ENCODE measurements around the gene ATP2C2.
"Not testable (repeated sequence)": the region's sequence is repeated elsewhere in the genome, so short reads cannot be mapped to it uniquely, and the experiment has no call there.

The ATP2C2 gene, protein sequence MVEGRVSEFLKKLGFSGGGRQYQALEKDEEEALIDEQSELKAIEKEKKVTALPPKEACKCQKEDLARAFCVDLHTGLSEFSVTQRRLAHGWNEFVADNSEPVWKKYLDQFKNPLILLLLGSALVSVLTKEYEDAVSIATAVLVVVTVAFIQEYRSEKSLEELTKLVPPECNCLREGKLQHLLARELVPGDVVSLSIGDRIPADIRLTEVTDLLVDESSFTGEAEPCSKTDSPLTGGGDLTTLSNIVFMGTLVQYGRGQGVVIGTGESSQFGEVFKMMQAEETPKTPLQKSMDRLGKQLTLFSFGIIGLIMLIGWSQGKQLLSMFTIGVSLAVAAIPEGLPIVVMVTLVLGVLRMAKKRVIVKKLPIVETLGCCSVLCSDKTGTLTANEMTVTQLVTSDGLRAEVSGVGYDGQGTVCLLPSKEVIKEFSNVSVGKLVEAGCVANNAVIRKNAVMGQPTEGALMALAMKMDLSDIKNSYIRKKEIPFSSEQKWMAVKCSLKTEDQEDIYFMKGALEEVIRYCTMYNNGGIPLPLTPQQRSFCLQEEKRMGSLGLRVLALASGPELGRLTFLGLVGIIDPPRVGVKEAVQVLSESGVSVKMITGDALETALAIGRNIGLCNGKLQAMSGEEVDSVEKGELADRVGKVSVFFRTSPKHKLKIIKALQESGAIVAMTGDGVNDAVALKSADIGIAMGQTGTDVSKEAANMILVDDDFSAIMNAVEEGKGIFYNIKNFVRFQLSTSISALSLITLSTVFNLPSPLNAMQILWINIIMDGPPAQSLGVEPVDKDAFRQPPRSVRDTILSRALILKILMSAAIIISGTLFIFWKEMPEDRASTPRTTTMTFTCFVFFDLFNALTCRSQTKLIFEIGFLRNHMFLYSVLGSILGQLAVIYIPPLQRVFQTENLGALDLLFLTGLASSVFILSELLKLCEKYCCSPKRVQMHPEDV

DNA sequence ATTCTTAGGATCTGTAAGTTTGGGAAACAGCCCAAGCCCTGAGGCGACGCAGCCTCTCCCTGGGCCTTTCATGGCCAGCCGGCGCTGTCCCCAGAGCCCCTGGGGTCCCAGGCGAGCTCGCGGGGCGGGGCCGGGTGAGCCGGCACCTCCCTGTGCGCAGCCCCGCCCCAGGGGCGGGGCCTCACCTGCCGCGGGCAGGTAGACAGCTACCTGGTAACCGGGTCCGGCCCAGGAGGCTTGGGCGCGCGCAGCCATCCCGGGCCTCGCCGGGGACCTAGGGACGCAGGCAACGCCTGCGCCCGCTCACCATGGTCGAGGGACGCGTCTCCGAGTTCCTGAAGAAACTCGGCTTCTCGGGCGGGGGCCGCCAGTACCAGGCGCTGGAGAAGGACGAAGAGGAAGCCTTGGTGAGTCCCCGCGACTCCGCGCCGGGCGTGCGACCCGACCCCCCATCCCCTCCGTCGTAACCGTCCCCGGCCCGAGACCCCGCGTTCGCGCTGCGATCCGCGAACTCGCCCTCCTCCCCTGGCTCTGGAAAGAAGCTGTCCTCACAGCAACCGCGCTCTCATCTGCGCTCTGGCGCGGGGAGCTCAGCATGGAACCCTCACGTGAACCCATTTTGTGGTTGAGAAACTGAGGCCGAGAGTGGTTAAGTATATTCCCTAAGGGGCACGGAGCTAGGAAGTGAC is at the start of gene ATP2C2:
ATP2C2 (plus strand) TSS at position 231 of the 689 bp plus-strand sequence; CDS start at position 309, 78 bp downstream.
- no peak for DNase-seq

DNA sequence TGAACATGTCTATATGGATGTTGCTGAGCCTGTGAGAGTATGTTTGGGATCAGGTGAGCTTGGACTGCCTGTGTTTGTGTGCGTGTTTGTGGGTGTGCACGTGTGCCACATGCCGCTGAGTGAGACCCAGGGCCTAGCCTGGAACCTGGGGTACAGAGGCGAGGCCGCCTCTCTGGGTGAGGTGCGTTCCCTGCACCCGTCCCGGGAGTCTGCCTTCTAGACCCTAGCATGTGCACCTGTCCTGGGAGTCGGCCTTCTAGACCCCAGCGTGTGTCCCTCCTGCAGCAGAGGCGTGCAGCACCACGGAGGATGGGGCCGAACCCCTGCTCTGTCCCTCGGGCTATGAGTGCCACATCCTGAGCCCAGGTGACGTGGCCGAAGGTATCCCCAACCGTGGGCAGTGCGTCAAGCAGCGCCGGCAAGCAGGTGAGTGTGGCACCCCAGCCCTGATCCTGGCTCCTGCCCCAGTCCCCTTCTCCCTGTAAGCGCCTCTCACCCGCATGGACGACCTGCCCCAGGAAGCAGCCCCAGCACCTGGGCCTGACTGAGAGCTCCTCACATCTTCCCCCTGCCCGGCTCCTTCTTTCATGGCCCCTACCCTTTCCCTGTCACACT is 49.1 kb upstream of the ATP2C2 start:
- DNase-seq: no peak

DNA sequence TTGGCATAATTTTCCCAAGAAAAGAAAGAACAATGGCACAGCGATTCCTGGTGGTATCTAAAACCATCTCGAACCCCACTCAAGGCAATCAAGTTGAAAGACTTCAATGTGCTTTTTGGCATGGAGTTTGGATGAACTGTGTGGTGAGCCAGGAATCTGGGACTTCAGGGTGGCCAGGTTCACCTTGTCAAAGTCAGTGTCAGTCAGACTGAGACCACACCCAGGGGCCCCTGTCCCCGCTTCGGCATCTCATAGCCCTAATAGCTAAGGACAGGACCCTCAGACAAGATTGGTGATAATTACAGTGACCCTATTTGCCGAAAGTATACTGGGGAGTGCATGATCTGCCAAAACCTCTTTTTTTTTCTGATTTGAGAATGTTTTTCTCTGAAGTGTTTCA is 47.8 kb upstream of the ATP2C2 start:
- no peak for DNase-seq

DNA sequence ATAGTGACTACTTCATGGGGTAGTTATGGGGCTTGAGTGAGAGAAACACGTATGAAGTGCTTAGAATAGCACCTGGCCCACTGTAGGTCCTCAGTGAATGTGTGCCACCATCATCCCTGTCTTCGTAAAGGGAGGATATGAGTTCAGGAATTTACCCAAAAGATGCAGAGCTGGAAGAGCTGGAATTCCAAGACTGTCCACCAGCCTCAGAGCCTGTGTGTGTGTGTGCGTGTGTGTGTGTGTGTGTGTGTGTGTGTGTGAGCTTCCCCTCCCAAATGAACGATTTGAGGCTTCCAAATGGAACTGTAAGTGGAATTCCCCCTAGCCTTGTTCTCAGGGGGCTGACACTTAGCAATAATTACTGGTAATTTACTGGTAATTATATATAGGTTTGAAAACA is 46.4 kb upstream of the ATP2C2 start:
- DNase-seq: no peak

DNA sequence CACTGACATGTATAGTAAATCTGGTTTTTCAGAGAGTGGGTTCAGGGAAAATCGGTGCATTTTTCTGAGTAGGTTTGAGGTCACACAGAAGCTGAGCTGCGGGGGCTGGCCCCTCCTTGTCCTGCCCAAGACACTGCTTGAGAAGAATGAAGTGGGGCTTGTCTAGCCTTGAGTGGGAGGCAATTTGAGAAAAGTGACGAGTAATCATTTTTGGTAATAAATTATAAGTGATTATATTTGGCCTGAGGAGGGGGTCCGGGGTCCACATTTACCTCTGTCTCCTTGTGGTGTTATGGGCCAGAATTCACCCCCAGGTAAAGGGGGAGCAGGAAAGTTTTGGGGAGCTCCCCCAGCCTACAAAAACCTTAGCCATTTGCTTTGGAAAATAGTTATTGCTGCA is 45.6 kb upstream of the ATP2C2 start:
- DNase-seq: no peak

DNA sequence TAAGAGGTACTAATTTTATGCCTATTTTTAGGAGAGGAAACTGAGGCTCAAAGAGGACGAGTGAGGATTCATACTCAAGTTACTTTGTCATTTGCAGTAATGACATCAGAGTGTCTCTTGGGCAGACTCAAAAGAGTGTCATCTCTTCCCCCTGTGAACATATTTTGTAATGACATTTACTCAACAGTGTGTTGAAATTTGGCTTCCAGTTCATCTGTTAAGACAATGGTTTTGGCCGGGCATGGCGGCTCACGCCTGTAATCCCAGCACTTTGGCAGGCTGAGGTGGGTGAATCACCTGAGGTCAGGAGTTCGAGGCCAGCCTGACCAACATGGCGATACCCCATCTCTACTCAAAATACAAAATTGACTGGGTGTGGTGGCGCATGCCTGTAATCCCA is 44.7 kb upstream of the ATP2C2 start:
- DNase-seq: no peak

DNA sequence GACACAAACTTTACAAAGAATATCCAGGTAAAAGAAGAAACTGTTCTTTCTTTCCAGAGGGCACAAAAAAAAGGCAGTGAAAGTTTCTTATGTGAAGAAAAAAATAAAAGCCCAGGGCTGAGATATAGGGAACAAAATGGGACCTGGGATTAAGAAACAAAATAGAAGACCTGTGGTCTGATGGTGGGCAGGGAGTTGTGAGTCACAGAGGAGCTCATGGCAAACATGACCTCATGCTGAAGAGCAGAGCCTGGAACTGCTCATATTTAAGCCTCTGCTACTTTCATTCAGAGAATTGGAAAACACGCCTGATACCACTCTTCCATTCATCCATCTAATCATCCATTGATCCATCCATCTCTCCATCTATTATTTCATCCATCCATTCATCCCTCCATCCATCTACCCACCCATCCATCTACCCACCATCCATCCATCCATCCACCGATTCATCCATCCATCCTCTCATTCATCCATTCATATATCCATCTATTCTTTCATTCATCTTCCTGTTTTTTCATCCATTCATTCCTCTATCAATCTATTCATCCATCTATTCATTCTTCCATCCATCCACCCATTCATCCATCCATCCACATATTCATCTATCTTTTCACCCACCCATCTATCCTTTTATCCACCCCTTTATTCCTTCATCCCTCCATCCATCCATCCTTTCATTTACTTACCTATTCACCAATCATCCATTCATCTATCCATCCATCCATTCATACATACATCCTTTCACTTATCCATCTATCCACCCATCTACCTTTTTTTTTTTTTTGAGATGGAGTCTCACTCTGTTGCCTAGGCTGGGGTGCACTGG is 43.7 kb upstream of the ATP2C2 start:
- no peak for DNase-seq

DNA sequence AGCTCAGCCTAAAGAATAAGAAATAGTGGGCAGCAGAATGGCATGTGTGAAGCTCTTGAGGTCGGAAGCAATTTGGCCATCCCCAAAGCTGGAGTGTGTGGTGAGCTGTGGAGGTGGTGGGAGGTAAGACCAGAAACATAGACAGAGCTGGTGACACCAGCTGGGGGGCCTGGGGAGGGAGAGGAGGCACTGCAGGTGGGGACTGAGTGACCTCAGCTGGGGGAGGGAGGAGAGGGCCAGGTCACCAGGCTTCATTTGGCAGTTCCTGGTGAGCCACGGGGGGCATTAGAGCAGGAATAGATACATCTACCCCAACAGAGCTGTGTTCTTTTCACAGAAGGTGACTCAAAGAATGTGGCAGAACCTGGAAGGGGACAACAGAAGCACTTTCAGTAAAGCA is 41.8 kb upstream of the ATP2C2 start:
- DNase-seq: no peak

DNA sequence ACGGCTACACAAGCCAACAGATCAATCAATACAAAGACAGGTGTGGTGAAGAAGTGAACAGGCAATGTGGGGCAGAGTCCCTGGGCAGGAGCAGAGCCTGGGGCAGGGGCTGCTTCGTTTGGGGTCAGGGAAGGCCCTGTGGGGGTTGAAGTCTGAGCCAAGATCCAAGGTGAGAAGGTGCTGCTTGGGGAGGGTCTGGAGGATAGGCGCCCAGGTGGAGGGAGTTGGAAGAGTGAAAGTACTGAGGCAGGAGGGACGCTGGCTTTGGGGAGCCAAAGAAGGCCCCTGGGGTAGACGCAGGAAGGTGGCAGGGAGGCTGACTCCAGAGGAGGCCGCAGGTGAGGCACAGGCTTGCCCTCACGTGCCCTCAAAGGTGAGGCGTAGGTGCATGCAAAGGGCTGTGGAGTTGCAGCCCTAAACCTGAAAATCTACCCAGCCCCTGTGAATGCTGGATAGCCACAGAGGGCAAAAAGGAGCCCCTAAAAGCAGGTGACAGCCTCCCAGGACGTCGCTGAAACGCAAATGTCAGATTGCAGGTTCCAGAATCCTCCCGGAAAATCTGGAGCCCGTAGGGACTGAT is 40.3 kb upstream of the ATP2C2 start:
- DNase-seq: no peak

DNA sequence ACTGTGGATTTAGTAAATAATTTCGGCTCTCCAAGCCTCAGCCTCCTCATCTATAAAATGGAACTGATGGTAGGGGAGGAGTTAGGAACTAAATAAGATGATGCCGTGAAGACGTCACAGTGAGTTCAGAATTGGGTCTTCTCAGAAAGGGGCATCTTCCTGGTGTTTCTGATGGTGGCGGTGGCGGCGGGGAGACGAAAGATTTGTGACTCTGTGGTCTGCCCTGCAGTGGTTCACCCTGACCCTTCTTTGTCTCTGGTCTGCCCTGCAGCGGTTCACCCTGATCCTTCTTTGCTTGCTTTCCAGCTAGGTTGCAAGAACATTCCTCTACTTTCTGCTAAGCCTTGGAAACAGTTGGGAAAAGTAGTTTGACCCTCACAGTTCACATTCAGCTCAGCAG is 39.3 kb upstream of the ATP2C2 start:
- DNase-seq: no peak

DNA sequence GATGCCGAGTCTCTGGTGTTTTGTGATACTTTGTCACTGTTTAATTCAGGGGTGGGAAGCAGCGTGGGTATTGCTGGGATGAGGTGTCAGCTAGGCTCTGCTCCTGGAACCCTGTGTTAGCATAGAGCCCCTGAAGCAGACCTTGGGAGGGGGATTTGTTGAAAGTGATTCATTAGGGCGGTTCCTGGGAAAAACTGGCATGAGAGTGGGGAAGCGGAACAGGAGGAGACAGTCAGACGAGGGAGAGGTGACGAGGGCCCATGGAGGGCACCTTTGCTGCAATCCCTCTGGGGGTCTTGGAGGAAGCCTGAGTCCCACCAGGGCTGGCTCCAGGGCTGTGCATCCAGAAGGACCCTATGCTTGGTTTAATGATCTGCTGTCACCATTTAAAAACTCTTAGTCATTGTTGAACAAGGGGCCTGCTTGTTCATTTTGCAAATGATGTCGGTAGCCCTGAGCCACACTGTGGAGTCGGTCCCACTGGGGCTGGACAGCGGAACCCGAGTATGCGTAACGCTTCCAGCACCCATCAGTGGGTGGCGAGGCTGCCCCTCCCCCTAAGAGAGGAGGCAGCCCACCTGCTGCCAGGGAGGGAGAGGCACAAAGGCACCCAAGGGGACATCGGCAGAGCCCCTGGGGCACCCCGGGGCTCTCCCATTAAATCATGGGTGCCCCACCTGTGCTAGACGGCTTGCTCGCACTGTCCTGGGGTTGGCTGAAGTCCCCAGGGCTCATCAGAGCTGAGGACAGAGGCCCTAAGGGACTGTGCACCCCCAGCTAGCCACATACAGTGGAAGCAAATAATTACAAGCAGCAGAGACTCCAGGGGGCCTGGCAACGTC is 38.3 kb upstream of the ATP2C2 start:
- DNase-seq: no peak

DNA sequence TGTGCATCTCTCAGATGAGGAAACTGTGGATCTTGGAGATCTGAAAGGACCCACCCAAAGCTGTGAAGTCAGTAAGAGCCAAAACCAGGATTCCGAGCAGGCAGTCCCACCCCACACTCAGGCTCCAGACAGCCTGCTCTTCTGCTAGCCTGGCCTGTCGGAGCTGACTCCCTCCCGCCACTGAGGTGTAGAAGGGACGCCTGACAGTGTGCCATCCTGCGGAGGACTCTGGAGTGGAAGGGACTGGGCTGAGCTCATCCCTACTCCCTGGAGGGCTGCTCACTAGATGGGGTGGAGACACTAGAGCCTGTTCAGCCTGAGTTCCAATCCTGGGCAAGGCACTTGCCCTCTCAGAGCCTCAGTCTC is 37.7 kb upstream of the ATP2C2 start:
- no peak for DNase-seq

DNA sequence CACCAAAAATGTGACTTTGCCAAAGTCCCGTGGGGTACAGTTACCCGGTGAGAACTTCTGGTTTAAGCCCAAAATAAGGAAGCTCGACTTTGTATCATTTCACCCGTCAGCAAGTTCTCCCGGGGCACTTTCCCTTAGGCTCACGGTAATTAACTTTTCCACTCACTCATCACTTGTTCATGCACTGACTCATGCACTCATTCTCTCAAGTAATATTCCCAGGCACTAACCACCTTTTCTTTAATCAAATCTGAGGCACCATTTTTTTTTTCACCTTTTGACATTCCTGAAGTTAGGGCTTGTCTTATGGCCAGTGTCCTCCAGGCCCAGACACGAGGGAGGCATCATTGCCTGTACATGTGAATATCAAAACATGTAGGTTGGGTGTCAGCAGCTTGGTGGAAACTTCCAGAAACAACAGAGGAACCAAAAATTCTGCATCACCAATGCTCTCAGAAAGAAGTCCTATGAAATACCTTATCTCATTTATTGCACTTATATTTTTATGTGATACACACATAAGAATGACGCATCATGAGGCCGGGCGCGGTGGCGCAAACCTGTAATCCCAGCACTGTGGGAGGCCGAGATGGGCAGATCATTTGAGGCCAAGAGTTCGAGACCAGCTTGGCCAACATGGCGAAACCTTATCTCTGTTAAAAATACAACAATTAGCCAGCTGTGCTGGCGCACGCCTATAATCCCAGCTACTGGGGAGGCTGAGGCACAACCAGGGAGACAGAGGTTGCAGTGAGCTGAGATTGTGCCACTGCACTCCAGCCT is 36.1 kb upstream of the ATP2C2 start:
- no peak for DNase-seq

DNA sequence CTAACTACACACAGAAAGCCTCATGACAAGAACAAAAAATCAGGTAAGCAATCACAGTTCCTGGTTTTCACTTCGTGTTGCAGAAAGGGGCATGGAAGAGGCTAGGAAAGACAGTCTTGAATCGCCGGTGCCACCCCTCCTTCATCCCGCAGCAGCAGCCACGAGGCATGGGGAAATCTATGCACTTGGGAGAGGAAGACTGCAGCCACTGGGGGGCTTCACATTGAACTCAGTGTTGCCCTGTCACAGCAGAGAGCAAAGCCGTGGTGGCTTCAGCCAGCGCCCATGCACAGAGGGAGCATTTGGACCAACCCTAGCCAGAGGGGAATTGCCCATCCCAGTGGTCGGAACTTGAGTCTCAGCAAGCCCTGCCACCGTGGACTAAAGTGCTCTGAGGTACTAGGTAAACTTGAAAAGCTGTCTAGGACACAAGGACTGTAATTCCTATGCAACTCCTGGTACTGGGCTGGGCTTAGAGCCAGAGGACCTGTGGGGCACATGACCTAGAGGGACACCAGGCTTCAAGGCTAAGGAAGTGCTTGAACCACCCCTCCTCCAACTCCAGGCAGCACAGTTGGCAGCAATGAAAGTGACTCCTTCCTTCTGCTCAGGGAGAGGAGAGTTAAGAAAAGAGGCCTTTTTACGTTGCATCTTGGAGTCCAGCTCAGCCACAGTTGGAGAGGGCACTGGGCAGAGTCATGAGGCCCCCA is 35.2 kb upstream of the ATP2C2 start:
- no peak for DNase-seq

DNA sequence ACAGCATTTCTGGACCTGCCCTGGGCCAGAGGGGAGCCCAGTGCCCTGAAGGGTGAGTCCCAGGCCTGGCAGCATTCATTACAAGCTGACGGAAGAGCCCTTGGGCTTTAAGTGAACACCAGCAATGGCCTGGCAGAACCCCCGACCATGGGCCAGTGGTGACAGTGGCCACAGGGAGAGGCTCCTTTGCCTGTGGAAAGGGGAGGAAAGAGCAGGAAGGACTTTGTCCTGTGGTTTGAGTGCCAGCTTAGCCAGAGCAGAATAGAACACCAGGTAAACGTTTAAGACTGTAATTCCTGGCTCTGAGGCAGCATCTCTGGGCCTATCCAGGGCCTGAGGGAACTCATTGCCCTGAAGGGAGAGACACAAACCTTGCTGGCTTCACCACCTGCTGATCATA is 34.3 kb upstream of the ATP2C2 start:
- DNase-seq: no peak

DNA sequence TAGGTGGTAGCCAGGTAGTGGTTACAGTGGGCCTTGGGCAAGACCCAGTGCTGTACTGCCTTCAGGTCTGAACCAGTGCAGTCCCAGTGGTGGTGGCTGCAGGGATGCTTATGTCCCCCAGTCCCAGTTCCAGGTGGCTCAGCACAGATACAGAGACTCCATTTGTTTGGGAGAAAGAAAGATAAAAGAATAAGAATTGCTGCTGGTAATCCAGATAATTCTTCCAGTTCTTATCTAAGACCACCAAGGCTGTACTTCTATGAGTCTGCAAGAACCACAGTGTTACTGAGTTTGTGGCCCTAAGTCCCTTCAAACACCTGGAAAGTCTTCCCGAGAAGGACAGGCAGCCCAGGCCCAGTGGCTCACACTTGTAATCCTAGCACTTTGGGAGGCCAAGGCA is 33.9 kb upstream of the ATP2C2 start:
- DNase-seq: no peak

DNA sequence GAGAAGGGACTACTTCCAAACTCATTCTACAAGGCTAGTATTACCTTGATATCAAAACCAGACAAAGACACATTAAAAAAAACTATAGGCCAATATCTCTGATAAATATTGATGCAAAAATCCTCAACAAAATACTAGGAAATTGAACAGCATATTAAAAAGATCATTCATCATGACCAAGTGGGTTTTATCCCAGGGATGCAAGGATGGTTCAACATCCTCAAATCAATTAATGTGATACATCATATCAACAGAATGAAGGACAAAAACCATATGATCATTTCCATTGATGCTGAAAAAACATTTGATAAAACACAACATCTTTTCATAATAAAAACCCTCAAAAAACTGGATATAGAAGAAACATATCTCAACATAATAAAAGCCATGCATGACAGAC is 31.1 kb upstream of the ATP2C2 start:
- DNase-seq: not testable (repeated sequence)

DNA sequence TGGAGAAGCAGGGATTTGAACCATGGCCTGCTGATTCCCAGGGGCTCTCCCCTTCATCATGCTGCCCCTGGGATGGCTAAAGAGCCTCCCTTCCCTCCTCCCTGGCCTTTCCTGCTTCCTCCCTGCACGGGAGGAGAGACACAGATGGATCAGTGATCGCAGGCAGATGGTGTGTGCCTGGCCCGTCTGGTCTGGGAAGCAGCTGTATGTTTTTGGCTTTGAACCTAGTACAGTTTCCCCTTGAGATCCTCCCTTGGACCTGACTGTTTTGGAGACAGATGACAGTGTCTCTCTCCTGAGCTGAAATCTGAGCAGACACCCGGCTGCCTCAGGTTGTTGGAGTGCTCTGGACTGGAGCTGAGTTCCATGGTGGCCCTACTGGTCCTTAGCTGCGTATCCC is 29.0 kb upstream of the ATP2C2 start:
- DNase-seq: no peak

DNA sequence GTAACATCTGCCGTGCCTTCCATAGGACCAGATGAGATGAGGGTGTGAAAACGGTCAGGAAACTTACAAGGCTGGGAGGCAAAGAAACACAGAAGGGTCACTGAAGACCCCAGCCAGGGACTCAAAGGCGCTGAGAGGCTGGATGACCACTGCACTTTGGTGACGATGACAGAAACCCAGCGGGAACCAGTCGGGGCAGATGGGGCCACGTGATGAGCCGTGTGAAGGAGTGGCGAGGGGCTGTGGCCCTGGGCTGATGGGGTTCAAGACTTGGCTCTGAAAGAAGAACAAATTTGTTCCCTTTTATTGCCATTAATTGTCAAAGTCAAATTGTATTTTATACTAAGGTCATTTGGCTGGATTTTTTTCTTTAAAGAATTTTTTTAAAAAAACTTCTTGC is 28.6 kb upstream of the ATP2C2 start:
- DNase-seq: no peak

Measured in RPMI8226 (cell line).